Adipocyte (in vitro differentiated cells): ENCODE results near the gene PHB1.

Experiments used
- DNase-seq: peaks from one replicate; pipeline ENCODE4 v3.0.0-alpha.2; 2015; ENCODE audit warnings: low read depth
- H3K27me3 ChIP-seq: replicated peaks from 2 replicates; pipeline ENCODE4 v1.7.0; 2013; ENCODE audit warnings: mild to moderate bottlenecking, low read length, moderate library complexity; ENCODE audit not compliant: control insufficient read depth, insufficient read depth
- H3K36me3 ChIP-seq: 2 replicates; pipeline ENCODE4 v1.7.0; 2013; ENCODE audit warnings: low read length, mild to moderate bottlenecking, moderate library complexity; ENCODE audit not compliant: control insufficient read depth, insufficient read depth, severe bottlenecking
- H3K4me1 ChIP-seq: 2 replicates; pipeline ENCODE4 v1.7.0; 2013; ENCODE audit warnings: mild to moderate bottlenecking, low read length, moderate library complexity; ENCODE audit not compliant: control insufficient read depth, insufficient read depth
- H3K4me3 ChIP-seq: 2 replicates; pipeline ENCODE4 v1.7.0; 2013; ENCODE audit warnings: mild to moderate bottlenecking, low read length, moderate library complexity
- H3K9ac ChIP-seq: 2 replicates; pipeline ENCODE4 v1.7.0; 2013; ENCODE audit warnings: mild to moderate bottlenecking, low read length, moderate library complexity
- H3K9me3 ChIP-seq: 2 replicates; pipeline ENCODE4 v1.7.0; 2013; ENCODE audit warnings: mild to moderate bottlenecking, low read length, moderate library complexity; ENCODE audit not compliant: control insufficient read depth

Gene PHB1

DNA sequence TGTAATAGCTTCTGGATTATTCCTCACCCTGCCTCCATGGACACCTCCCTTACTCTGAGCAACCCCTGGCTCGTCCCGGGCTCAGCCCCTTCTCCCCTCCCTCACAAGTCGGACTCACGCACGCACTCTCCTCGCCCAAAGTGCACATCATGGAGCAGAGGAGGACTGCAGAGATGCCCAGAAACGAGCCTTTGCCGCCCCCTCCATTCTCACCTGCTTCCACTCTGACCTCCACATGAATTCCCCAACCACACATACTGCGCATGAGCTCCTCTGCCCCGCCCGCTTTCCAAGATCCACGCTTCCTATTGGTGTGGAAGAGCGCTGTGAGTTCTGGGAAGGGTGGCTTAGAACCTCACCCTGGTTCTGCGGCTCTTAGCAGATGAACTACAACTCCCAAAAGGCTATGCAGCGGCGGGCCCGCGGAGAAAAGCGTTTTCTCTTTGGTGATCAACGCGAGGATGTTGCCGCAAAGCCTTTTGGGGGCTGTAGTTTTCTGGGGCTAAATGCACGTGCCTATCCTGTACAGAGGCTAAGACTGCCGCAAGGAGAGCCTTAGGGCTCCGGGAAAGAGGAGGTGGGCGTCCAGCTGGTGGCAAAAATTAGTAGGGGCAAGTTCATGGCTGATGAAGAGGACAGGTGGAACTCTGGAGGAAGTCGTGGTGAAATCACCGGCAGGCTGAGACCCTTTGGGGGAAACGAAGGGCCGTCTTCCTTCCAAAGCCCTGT, at the start of gene PHB1:
Gene PHB1 (minus strand): TSS at position 261 of the 729 bp plus-strand sequence. CDS start 1,618 bp downstream, outside the sequence.
- no peaks in the 10 kb centered on the region for H3K9me3 ChIP-seq
- no peaks in the 10 kb centered on the region for H3K27me3 ChIP-seq
- peaks cover 11% of the 10 kb centered on the region for H3K4me1 ChIP-seq
- H3K4me3 ChIP-seq = peak within 1 kb of the TSS; percentile 99
- H3K36me3 ChIP-seq = peaks cover 34% of the 10 kb centered on the region
- H3K9ac ChIP-seq = peak within 1 kb of the TSS; percentile 95
- peak; percentile 99 for DNase-seq

DNA sequence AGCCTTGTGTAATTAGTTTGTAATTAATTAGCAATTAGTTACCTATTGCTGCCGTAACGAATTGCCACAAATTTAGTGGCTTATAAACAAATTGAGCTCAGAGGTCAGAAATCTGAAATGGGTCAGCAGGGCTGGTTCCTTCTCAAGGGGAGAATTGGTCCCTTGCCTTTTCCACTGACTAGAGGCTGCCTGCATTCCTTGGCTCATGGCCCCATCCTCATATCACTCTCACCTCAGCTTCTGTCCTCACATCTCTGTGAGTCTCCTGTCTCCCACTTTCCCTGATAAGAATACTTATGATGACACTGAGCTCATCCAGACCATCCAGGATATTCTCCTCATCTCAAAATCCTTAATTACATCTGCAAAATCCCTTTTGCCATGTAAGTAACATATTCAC, 49.4 kb upstream of the PHB1 start:
- no peak overlapping the region for H3K4me3 ChIP-seq
- H3K9ac ChIP-seq = no peak overlapping the region
- peaks cover 8% of the 10 kb centered on the region for H3K9me3 ChIP-seq
- H3K36me3 ChIP-seq = no peaks in the 10 kb centered on the region
- no peak for DNase-seq
- peaks cover 4% of the 10 kb centered on the region for H3K4me1 ChIP-seq
- peaks cover 57% of the 10 kb centered on the region for H3K27me3 ChIP-seq

GRCh38 chr17:49461580-49461979, 46.9 kb upstream of the PHB1 start:
- Histone ChIP-seq H3K4me1 (no peaks in the 10 kb centered on the region), H3K4me3 (no peak overlapping the region), H3K9me3 (peaks cover 8% of the 10 kb centered on the region), H3K36me3 (no peaks in the 10 kb centered on the region), H3K27me3 (peaks cover 70% of the 10 kb centered on the region), H3K9ac (no peak overlapping the region)
- no peak for DNase-seq

DNA sequence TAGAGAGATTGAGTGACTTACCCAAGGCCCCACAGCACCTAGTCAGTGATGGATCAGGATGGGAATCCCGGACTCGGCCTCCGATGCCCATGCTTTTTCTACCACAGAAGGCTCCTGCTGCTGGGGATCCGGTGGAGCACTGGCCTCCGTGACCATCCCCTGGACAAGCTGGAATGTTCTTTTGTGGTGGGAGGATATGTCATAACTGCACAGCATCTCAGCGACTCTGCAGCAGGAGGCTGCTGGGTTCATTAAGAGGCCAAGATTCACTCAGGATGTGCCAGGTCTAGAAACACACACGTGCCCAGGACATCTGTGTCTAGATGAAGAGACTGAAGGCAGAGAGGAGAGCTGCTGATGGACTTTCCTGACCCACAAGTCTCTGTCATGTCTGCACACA, 45.7 kb upstream of the PHB1 start:
- peaks cover 70% of the 10 kb centered on the region for H3K27me3 ChIP-seq
- no peak for DNase-seq
- no peak overlapping the region for H3K9ac ChIP-seq

DNA sequence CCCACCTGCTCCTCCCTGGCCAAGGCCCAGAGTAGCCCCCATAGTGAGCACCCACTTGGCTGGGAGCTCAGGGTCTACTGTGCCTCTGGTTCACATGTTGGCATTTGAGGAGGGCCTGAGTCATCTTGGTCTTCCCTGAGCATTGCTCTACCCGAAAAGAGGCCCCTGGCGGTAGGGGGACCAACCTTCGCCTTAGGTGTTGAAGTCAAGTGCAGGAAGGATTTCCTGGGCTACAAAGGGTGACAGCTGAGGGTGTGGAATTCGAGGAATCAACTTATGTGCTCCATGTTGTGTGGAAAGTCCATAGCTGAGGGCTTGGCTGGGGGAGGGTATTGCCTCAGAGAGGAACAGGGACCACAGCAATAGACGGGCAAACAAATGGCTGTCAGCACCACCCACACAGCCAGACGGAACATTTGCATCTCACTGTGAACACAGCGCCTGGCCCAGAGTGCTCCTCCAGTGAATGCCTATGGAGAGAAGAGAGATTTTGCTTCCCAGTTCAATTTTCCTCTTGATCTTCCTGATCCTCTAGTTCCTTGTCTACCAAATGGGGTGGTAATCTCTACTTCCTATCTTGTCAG, 44.8 kb upstream of the PHB1 start:
- H3K27me3 ChIP-seq = peaks cover 66% of the 10 kb centered on the region
- H3K4me3 ChIP-seq = no peak overlapping the region
- DNase-seq = no peak
- H3K36me3 ChIP-seq = no peaks in the 10 kb centered on the region
- H3K4me1 ChIP-seq = no peaks in the 10 kb centered on the region
- no peak overlapping the region for H3K9ac ChIP-seq
- H3K9me3 ChIP-seq = peaks cover 8% of the 10 kb centered on the region

More for the DNA sequence above, 45.7 kb upstream of the PHB1 start:
- Histone ChIP-seq H3K4me3 (no peak overlapping the region), H3K4me1 (no peaks in the 10 kb centered on the region), H3K36me3 (no peaks in the 10 kb centered on the region), H3K9me3 (peaks cover 8% of the 10 kb centered on the region)

GRCh38 chr17:49457564-49458535, 43.2 kb upstream of the PHB1 start:
- Histone ChIP-seq H3K27me3 (peaks cover 49% of the 10 kb centered on the region), H3K4me3 (no peak overlapping the region), H3K36me3 (no peaks in the 10 kb centered on the region), H3K4me1 (no peaks in the 10 kb centered on the region), H3K9ac (no peak overlapping the region), H3K9me3 (no peaks in the 10 kb centered on the region)
- no peak for DNase-seq

DNA sequence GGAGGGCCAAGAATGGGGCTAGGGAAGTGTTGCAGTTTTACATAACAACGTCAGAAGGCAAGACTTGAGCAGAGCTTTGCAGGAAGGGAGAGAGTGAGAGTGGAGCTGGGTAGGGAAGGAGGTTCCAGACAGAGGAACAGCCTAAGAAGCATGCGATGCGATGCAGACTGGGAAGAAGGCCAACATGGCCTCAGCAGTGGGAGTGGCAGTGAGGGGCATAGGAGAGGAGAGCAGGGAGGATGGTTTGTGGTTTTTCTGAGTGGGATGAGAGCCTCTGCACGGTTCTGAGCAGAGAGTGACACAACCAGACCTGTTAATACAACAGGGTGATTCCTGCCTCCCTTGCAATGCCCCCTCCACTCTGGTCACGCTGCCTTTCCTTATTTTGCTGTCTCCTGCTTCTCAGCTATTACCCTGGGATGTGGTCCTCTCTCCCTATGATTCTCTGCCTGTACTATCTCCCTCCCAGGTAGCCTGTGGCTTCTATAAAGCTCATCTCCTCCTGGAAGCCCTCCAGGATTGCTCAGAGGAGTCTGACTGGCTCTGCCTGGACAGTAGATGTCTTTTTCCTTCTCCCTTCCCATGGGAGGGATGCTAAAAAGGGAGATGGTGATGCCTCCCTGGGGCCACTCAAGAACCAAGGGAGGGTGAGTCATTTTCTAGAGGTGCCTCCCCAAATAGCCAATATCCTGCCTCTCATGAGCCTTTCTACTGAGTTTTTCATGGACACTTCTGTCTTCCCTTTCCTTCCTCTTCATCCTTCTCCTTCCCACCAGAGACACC, 41.7 kb upstream of the PHB1 start:
- DNase-seq = peak; percentile 87

GRCh38 chr17:49455272-49455861, 40.7 kb upstream of the PHB1 start:
- Histone ChIP-seq H3K4me3 (no peak overlapping the region), H3K27me3 (peaks cover 29% of the 10 kb centered on the region), H3K36me3 (no peaks in the 10 kb centered on the region), H3K9ac (no peak overlapping the region), H3K9me3 (no peaks in the 10 kb centered on the region), H3K4me1 (no peaks in the 10 kb centered on the region)
- no peak for DNase-seq

More for the DNA sequence above, 41.7 kb upstream of the PHB1 start:
- Histone ChIP-seq H3K9ac (no peak overlapping the region), H3K9me3 (no peaks in the 10 kb centered on the region), H3K4me3 (no peak overlapping the region), H3K36me3 (no peaks in the 10 kb centered on the region), H3K27me3 (peaks cover 39% of the 10 kb centered on the region), H3K4me1 (no peaks in the 10 kb centered on the region)

- no peak overlapping the region for H3K9ac ChIP-seq
- no peaks in the 10 kb centered on the region for H3K4me1 ChIP-seq
- no peaks in the 10 kb centered on the region for H3K9me3 ChIP-seq
- no peak overlapping the region for H3K4me3 ChIP-seq
- DNase-seq = no peak
- peaks cover 16% of the 10 kb centered on the region for H3K27me3 ChIP-seq
- H3K36me3 ChIP-seq = no peaks in the 10 kb centered on the region
Measured at GRCh38 chr17:49454050-49454449, 39.4 kb upstream of the PHB1 start.

GRCh38 chr17:49452661-49453060, 38.0 kb upstream of the PHB1 start:
- Histone ChIP-seq H3K4me1 (no peaks in the 10 kb centered on the region), H3K4me3 (no peak overlapping the region), H3K36me3 (no peaks in the 10 kb centered on the region), H3K9me3 (no peaks in the 10 kb centered on the region), H3K27me3 (peaks cover 6% of the 10 kb centered on the region), H3K9ac (no peak overlapping the region)
- no peak for DNase-seq
